HG02970 (cell line): ENCODE results near the gene LPP.

Experiments
- ATAC-seq: cut with Tn5 transposase; IDR thresholded peaks from one replicate; pipeline ENCODE4 v1.9.1; 2021; ENCODE audit warnings: mild to moderate bottlenecking, moderate library complexity, moderate number of reproducible peaks; ENCODE audit not compliant: unreplicated experiment, low FRiP score

The LPP gene

DNA sequence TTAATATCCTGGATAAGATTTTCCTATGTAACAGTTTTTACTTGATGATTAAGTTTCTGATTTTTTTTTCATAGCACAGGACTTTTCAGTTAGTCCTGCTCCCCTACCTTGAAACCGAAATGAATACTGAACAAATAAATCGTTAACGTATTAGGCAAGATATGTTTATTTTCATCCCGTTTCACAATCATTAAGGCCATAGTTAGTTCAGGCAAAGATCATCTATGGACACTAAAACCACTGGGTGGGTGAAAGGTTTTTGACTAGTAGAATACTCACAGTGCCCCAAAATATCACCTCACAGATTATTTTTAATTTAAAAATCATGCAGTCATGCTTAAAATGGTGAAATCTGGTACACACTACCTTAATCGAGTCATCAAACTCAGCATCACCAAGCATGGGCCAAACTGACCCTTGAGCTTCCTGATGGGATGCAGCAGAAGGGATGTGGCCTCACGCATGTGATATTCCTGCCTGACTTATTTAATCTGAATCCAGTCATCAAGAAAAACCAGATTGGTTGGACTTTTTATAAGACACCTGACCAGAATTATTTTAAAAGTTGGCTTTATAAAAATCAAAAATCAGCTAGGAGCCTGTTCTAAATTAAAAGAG, 365.0 kb downstream of the LPP start:
- no peak for ATAC-seq

DNA sequence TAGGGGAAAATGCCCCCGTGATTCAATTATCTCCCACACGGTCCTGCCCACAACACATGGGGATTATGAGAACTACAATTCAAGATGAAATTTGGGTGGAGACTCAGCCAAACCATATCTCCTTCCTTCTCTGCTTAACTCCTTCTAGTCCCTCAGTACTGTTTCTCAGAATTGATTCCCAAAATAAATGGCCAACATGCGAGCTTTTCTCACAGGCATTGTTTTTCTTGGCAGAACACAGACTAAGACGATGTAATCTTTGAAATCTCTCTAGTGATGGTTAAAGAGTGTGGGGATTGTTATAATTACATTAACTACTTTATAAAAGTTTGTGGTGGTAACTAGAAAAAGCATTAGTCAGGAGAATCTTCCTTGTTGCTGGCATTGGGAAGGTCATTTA, 366.5 kb downstream of the LPP start:
- ATAC-seq = no peak

DNA sequence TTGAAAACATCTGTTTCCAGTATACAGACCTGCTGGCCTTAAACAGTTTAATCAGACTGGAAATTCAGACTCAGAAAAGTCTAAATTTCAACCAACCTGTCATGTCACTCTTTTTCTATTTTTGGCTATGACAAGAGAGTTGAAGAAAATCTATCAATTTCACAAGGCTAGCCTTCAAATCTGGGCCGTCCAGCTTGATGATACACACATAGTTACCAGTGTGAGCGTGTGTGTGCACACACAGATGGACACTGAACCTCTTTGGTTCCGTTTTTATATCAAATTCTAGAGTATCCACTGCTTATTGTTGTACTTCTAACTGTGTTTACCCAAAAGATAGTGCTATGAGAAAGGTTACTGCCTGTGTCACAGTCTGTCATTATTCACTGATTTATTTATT, 368.2 kb downstream of the LPP start:
- ATAC-seq = no peak

DNA sequence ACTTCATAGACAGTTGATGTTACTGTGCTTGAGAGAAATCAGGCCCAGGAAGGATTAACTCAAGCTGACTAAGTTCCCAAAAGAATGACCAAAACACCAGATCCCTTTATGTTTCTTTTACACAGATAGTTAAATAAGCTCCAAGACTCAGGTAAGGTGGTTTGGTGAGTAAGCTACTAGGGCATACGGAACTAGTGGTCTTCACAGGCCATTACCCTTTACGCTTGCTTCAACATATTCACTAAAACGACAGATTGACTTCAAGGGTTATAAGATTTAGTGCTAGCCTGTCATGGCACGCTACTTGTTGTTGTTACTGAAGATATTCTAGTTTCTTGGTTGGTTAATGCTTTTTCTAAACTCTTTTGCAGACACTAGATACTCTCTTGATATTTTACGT, 369.3 kb downstream of the LPP start:
- ATAC-seq = no peak

DNA sequence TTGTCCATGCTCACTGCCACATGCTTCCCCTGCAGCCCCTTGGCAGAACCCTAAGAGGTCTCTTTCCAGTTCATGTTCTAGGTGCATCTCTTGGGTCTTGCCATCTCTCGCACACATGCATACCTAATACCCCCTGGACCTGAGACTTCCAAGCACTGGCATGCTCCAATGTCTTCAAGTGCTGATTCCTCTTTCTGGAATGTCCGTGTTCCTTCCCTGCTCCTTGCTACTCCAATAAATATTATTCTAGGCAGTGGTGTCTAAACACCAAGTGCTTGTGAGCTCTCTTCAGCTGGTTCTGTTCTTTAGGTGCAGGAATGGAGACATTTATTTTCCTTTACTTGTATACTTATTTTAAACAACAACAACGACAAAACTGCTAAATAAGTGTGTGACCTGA, 370.1 kb downstream of the LPP start:
- ATAC-seq = no peak

DNA sequence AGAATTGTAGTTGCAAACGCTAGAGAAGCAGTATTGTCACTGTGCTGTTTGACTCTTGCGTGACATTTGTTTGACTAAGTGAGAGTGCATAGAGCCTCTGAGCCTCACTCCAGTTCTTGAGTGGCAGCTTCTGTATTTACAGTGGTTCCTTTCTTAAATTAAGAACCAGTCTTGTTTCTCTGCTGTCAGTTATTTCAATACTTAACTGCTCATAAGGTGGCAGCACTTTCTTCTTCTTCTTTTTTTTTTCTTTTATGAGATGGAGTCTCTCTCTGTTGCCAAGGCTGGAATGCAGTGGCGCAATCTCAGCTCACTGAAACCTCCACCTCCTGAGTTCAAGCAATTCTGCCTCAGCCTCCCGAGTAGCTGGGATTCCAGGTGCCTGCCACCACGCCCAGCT, 372.1 kb downstream of the LPP start:
- ATAC-seq = no peak

DNA sequence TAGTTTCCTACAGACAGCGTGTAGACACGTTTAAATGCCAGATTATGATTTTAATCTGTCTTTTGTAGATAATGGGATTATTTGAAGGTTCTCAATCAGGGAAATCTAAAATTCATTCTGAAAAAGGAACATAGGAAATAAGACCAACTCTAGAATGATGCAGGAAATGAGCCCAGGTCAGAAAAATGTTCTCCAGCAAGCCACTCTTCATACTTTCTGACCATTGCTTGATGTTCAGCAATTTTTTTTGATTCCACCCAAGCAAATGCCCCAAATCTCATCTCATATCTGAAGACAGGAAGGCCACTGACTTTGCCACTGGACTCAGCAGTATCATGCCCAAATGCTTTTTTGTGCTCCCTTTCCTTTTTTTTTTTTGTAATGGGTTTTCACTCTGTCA, 373.4 kb downstream of the LPP start:
- no peak for ATAC-seq

DNA sequence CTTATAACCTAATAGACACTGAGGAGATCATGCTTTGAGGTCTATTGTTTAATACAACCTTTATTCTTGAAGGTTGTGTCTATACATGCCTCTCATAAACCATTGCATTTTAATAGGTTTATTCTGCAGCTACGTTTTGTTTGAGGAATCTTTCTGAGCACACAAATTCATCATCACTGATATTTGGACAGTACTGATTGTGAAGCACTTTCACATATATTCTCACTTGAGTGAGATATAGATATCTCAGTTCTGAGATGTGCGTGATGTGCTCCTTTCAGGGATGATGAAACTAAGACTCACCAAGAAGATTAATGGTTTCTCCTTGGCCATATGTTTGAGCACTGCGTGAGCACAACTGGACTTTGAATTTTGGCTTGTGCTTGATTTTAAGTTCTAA, 374.4 kb downstream of the LPP start:
- no peak for ATAC-seq

DNA sequence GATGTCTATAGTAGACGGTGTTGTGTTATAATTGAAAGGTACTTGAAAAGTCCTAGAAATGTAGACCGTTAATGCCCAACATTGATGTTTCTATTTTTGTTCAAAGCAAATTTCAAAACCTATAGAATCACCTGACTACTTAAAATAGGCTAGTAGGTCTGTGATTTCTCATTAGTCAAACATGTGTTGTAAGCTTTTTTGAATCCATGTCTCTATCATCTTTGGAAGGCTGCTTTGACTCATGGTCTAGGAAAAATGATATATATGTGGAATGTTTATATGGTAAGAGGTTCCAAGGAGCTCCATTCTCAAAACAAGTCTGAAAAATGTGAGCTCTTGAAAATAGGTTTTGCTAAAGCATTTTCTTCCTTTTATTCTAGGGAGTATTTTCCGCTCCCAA, 375.3 kb downstream of the LPP start:
- ATAC-seq = no peak

DNA sequence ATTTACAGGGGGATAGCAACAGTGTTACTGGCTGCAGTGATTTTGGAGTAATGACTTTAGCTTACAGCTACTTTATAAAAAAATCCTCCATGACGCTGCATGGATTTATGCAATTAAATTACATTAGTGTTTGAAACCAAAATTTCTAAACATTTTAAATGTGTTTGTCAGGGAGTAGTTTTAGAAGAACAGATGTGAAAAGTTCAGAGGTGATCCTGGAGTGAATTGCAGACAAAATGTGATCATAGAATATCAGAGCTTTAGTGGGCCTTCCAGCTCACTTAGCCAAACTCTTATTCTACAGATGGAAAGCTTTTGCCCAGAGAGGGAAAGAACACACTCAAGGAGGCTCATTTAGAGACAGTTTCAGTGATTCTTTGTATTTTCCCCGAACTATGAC, 376.3 kb downstream of the LPP start:
- no peak for ATAC-seq

DNA sequence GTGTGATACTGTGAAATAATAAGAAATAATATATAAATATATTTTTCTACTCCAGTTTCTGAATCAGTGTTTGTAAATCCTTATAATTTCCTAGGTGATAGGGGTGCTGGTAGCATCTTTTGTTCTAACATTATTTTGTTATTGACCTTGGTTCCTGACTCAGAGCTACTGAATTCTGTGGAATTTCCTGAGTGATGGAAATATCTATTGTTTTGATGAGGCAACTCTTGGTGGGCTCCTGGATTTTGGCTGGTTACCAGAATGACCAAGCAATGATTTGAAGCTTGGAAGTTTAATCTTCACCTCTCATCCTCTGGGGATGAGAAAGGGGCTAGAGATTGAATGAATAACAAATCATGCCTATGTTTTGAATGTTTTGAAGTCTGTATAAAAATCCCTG, 377.3 kb downstream of the LPP start:
- ATAC-seq = no peak

DNA sequence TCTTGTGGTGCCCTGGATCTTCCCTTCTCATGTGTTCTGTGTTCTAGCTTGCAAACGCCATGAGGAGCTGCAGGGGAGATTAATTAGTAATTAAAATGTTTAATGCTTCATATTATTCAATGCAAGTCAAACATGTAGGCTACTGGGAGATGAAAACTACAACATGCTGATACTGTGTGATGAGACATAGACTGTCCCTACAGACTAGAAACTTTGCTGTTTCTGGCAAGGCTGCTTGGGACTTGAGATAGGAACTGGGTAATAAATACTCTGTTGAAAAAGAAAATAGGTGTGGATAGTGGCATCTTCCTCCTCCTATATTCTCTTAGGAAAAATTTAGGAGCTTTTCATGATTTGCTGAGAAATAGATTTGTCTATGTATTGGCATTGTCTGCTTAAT, 379.2 kb downstream of the LPP start:
- ATAC-seq = no peak

DNA sequence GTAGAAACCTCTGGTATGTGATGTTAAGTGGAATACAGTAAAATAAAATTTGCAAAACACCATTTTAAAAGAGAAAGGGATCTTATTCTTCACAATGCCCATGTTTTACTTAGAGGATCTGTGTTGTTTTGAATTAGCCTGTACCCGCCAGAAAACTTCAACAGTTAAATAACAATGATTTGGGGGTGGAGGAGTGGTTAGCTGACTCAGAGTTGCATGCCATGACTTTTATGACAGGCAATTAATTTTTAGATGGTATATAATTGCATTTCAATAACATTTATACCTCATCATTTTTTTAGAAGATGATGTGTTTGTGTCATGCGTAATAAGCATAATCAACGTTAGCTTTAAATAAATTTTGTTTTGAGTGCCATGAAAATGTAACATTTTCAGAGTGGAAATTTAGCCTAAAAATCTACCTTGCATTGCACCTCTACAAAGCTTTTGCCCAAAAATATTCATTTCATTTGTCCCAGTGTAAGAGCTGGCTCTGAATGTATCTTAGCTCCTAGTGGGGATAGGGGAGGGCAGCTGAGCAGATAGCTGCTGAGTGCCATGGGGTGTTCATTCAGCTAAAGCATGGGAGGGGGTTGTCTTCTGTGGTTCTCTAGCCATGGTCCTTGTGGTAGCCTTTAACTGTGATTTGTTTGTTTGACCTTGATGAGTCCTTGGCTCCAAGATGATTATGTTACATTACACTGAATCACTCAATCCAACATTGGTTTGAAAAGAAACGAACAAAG, 379.8 kb downstream of the LPP start:
- no peak for ATAC-seq

DNA sequence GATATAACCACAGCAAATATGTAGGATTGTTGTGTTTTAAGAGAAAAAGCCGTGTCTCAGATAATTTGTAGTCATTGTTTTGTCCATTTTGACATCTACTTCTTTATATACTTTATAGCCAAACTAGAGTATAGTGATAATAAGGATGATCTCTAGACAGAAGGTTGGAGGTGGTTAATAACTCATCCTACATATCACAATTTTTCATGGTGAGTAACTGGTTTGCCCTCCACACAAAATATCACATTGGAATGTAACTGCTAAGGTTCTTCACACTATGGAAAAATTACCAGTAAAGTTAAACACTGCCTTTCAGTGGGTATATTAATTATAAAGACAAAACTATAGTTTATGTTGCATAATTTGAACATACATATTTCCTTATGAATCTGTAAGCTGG, 380.7 kb downstream of the LPP start:
- no peak for ATAC-seq

DNA sequence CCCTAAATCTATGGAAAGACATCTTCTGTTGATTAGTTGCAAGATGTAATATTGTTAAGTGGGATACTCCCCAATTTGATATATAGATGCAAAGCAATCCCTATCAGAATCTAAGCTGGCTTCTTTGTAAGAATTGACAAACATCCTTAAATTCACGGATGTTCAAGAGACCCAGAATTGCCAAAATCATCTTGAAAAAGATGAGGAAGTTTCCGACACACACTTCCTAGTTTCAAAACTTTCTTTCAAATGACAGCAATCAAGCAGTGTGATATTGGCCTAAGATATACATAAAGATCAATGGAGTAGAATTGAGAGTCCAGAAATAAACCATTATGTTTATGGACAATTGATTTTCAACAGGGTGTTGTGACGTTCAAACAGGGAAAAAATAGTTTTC, 383.6 kb downstream of the LPP start:
- ATAC-seq = no peak

DNA sequence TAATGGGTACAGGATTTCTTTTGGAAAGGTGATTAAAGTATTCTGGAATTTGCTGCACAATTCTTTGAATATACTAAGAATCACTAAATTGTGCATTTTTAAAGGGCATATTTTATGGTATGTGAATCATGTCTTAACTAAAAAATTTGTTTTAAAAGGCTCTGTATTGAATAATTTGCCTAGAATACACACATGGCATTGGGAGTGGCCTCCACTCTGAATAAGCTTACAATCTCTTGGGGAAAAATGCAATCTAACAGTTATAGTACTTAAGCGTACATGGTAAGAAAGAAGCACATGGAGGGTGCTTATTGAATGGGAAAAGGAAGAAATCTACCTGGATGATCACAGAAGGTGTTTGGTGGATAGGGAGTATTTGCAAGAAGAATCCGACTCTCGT, 385.1 kb downstream of the LPP start:
- ATAC-seq = no peak

DNA sequence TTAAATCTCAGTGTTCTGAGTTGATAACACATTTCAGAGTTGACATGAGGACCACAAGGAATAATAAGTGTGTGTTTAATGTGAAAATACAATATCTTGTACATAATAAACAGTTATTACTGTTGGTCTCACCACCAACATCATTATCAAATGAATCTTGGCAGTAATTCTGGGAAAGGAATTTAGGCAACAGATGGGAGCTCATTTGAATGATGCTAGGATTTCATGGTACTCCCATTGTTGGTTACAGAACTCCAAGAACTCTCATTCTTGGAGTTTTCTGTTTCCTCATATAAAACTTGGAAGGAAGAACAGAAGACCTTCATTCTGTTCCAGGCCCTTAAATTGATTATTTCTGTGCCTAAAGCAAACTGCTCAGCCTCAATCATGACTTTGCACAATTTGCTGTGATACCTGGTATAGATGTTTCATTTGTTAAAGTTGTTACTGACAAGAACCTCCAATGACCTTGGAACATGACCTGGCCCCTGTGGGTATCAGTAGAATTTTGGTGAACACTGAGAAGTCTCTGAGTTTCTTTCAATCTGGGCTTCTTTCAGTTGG, 385.8 kb downstream of the LPP start:
- ATAC-seq = no peak

DNA sequence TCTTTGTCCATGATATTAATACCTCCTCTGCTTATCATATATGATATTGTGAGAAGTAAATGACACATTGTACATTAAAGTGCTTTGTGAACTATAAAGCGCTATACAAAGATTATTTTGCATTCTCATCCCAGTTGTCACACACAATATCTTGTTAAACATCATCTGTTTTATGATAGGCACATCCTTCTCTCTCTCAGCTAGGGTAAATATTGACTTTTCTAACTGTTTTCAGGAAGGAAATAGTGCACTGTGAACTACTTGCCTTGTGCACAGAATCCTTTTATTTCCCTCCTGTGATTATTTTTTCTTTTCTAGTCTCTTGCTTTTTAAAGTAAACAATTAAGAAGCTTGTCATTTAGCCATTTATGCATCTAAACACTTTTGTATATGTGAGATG, 388.2 kb downstream of the LPP start:
- ATAC-seq = no peak

DNA sequence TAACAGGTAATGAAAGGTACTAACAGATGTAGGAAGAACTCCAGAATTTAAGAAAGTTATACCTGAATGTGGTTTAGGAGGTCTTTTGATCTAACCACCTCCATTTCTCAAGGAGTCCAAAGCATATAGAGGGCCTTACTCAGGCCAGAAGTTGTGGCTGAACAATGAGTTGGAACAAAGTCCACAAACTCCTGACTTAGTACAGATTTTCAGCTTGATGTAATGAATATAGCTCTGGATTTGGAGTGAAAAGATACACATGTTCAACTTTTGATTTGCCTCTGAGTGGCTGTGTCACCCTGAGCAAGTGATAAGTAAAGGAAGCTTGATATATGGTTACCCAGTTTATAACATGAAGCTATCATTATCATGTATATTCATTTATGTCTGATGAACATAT, 390.1 kb downstream of the LPP start:
- no peak for ATAC-seq

DNA sequence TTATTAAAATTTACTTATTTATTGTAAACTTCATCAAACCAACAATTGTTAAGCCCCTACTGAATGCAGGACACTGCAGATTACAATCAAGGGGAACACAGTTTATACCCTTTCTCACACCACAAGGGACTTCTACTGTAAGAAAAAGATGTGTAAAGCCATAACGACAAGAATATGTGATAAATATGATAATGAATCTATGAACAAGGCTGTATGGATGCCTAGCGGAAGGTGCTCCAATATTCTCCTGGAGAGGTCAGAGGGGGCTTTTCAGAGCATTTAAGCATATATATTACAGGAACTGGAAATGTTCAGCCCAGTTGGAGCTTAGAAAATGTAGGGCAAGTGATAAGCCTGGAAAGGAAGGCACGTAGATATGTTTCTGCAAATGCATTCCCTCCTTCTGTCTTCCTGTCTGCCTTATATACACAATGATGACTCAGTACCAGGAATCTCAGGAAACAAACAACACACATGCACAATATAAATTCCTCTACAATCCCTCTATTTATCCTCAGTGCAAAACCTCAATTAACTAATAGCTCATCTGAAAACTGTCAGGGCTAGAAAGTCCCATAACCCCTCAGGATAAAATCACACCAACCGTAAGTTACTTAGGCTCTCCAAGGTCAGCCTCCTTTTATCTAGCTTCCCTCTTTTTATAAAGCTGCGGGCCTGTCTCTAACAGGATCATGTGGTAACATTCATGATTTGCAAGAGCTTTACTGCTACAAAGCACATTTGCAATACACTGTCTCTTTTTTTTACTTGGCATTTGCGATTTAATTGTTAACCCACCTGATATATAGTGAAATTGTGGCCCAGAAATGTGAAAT, 393.1 kb downstream of the LPP start:
- no peak for ATAC-seq

DNA sequence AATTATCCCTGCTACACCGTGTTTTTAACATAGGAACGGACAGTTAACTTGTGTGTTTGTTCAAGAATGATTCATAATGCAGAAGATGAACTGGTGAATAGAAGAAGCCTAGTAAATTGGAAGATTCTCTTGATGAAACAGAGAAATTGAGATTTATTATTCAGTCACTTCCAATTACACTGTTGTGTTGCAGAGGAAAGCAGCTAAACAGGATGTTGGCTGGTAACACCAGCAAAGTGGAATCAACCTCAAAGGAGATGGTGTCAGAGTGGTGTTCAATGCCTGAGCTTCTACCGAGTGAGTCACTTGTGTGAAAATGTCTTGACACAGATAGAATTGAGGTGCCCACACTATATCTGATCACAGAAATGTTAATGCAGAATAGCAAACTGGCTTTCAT, 399.6 kb downstream of the LPP start:
- ATAC-seq = no peak
